ENCODE data around the gene DPP7.

DPP7 gene

GRCh38 chr9:137114613-137115393, at the start of gene DPP7:
Gene DPP7, minus strand, starts transcription at chr9:137114733. Its CDS starts 20 bp downstream, at chr9:137114713.
- DNase-seq (ENCODE audit: low read depth in 2 of 2): peak; percentile 54 to 75

GRCh38 chr9:137163805-137164204, 49.3 kb upstream of the DPP7 start:
- no peak for DNase-seq (ENCODE audit: low read depth in 2 of 2)

- no peak for DNase-seq (ENCODE audit: low read depth in 2 of 2)
Observed at GRCh38 chr9:137163365-137163715, 48.8 kb upstream of the DPP7 start.

- no peak for DNase-seq (ENCODE audit: low read depth in 2 of 2)
Observed at GRCh38 chr9:137162505-137163364, 48.2 kb upstream of the DPP7 start.

- no peak for DNase-seq (ENCODE audit: low read depth in 2 of 2)
Observed at GRCh38 chr9:137161558-137162486, 47.3 kb upstream of the DPP7 start.

- DNase-seq (ENCODE audit: low read depth in 2 of 2): no peak
Observed at GRCh38 chr9:137160716-137161557, 46.4 kb upstream of the DPP7 start.

- DNase-seq (ENCODE audit: low read depth in 2 of 2): no peak
Observed at GRCh38 chr9:137160054-137160425, 45.5 kb upstream of the DPP7 start.

GRCh38 chr9:137159105-137160053, 44.8 kb upstream of the DPP7 start:
- DNase-seq (ENCODE audit: low read depth in 2 of 2): no peak

- no peak for DNase-seq (ENCODE audit: low read depth in 2 of 2)
Observed at GRCh38 chr9:137158625-137159024, 44.1 kb upstream of the DPP7 start.

GRCh38 chr9:137157618-137158415, 43.3 kb upstream of the DPP7 start:
- DNase-seq (ENCODE audit: low read depth in 2 of 2): no peak

GRCh38 chr9:137156567-137157375, 42.2 kb upstream of the DPP7 start:
- DNase-seq (ENCODE audit: low read depth in 2 of 2): peak; percentile 55 to 59

GRCh38 chr9:137152844-137153405, 38.4 kb upstream of the DPP7 start:
- no peak for DNase-seq (ENCODE audit: low read depth in 2 of 2)

- peak; percentile 68 to 74 for DNase-seq (ENCODE audit: low read depth in 2 of 2)
Observed at GRCh38 chr9:137150617-137151457, 36.3 kb upstream of the DPP7 start.

- DNase-seq (ENCODE audit: low read depth in 2 of 2): peak in 1 of 2 donors; percentile 43
Observed at GRCh38 chr9:137149942-137150616, 35.5 kb upstream of the DPP7 start.

GRCh38 chr9:137149363-137149762, 34.8 kb upstream of the DPP7 start:
- DNase-seq (ENCODE audit: low read depth in 2 of 2): no peak

GRCh38 chr9:137148661-137149060, 34.1 kb upstream of the DPP7 start:
- DNase-seq (ENCODE audit: low read depth in 2 of 2): no peak

Data from stimulated activated CD4-positive, alpha-beta T cell treated with anti-CD3 and anti-CD28 coated beads, Interleukin-15, amount 100 ng/mL, for 48 hours (primary cell).